ENCODE results near the gene CWF19L2. TPM values are rescaled to one million over a fixed set of nuclear protein-coding genes. Genes with fewer than 3 reads are reported as not detected.

The CWF19L2 gene
- total RNA-seq, 1 experiment from 2014 or later = 18.4 TPM

- Histone ChIP-seq H3K27me3 (ENCODE audit: insufficient read depth, low read length) (no peaks in the 10 kb centered on the region), H2AFZ (ENCODE audit: low read length) (no peak overlapping the region), H3T11ph (ENCODE audit: low read length) (no peak overlapping the region), H2BK20ac (ENCODE audit: low read depth, low read length, poor library complexity, severe bottlenecking) (no peak overlapping the region), H3K23ac (ENCODE audit: insufficient read length, low read depth, low read length) (no peak overlapping the region), H4K8ac (replicated peaks; ENCODE audit: insufficient read length, low read depth, low read length) (no peak overlapping the region), H3K79me2 (ENCODE audit: insufficient read depth, low read length) (no peaks in the 10 kb centered on the region), H3K4me2 (ENCODE audit: insufficient read depth, insufficient read length, low read length) (no peak overlapping the region), H3K4me1 (ENCODE audit: insufficient read depth, low read length) (no peaks in the 10 kb centered on the region), H2BK5ac (ENCODE audit: insufficient read length, low read length) (no peak overlapping the region), H2BK15ac (ENCODE audit: low read depth, low read length) (no peak overlapping the region), H3K4ac (ENCODE audit: low read depth, low read length) (no peak overlapping the region), H2AK5ac (ENCODE audit: insufficient read length, low read length) (no peak overlapping the region), H2BK120ac (ENCODE audit: low read depth, low read length, poor library complexity, severe bottlenecking) (no peak overlapping the region), H4K20me1 (ENCODE audit: control insufficient read depth, insufficient read depth, insufficient read length) (no peaks in the 10 kb centered on the region), H4K91ac (ENCODE audit: insufficient read length, low read depth, low read length) (no peak overlapping the region), H3K27ac (ENCODE audit: insufficient read length, low read depth, low read length) (no peak overlapping the region), H3K18ac (ENCODE audit: insufficient read length, low read depth, low read length) (no peak overlapping the region), H3K23me2 (ENCODE audit: insufficient read length, low read depth, low read length, poor library complexity, severe bottlenecking) (no peaks in the 10 kb centered on the region), H3K79me1 (ENCODE audit: insufficient read depth, low read depth, low read length, poor library complexity, severe bottlenecking) (no peaks in the 10 kb centered on the region), H2BK12ac (ENCODE audit: insufficient read length, low read depth, low read length) (no peak overlapping the region), H3K14ac (ENCODE audit: insufficient read depth, low read length) (no peak overlapping the region), H3K9ac (ENCODE audit: extremely low read depth, insufficient read length, low read length) (no peak overlapping the region), H3K56ac (ENCODE audit: insufficient read length, low read depth, low read length) (no peak overlapping the region), H3K9me3 (ENCODE audit: control insufficient read depth, low read depth, low read length) (no peaks in the 10 kb centered on the region), H4K5ac (ENCODE audit: insufficient read length, low read depth, low read length) (no peak overlapping the region)
- no peak overlapping the region for H3K4me3 Mint-ChIP-seq
- no peaks in the 10 kb centered on the region for H3K27me3 Mint-ChIP-seq (ENCODE audit: low read depth)
- TF ChIP-seq, protein P1, sequence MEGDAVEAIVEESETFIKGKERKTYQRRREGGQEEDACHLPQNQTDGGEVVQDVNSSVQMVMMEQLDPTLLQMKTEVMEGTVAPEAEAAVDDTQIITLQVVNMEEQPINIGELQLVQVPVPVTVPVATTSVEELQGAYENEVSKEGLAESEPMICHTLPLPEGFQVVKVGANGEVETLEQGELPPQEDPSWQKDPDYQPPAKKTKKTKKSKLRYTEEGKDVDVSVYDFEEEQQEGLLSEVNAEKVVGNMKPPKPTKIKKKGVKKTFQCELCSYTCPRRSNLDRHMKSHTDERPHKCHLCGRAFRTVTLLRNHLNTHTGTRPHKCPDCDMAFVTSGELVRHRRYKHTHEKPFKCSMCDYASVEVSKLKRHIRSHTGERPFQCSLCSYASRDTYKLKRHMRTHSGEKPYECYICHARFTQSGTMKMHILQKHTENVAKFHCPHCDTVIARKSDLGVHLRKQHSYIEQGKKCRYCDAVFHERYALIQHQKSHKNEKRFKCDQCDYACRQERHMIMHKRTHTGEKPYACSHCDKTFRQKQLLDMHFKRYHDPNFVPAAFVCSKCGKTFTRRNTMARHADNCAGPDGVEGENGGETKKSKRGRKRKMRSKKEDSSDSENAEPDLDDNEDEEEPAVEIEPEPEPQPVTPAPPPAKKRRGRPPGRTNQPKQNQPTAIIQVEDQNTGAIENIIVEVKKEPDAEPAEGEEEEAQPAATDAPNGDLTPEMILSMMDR (conservative IDR thresholded peaks at IDR 0.05) = no peak
- H3K36me3 Mint-ChIP-seq (ENCODE audit: insufficient read depth in 1 of 3, low read depth in 3 of 3) = peaks cover 2 to 46% (median 26%) of the 10 kb centered on the region in 3 experiments; a peak in 6 of 7 replicates
- WGBS (ENCODE audit: extremely low coverage, insufficient read length, low lambda C conversion rate) = no CpG with 5 or more reads among the region's 1 CpG
- no peaks in the 10 kb centered on the region for H3K9me3 Mint-ChIP-seq
- no peak for DNase-seq
- no peak overlapping the region for H3K27ac Mint-ChIP-seq
- peaks cover 2 to 7% of the 10 kb centered on the region in 2 experiments; a peak in 2 of 4 replicates for H3K4me1 Mint-ChIP-seq
These were observed 14.9 kb downstream of the CWF19L2 start for GRCh38 chr11:107442715-107443215.

All from H9 (cell line).